WERI-Rb-1 (cell line): ENCODE data around the gene FCF1.

Experiments used
- DNase-seq: peaks from one replicate; pipeline ENCODE4 v3.0.0-alpha.2; 2020
- H3K27ac ChIP-seq: fragments of 250-450 bp; sonication (Bioruptor Pico); 2 replicates; pipeline ENCODE4 v1.5.1; 2020; ENCODE audit warnings: mild to moderate bottlenecking, moderate library complexity
- H3K27me3 ChIP-seq: fragments of 250-450 bp; sonication (Bioruptor Pico); 2 replicates; pipeline ENCODE4 v1.5.1; 2021; ENCODE audit warnings: mild to moderate bottlenecking, low read depth, moderate library complexity; ENCODE audit not compliant: insufficient read depth, severe bottlenecking
- H3K36me3 ChIP-seq: fragments of 250-450 bp; sonication (Bioruptor Pico); 2 replicates; pipeline ENCODE4 v1.5.1; 2020; ENCODE audit warnings: mild to moderate bottlenecking, moderate library complexity
- H3K4me3 ChIP-seq: 2 replicates; pipeline ENCODE4 v1.5.1; 2011; ENCODE audit warnings: low read depth, mild to moderate bottlenecking, control low read depth, low read length
- H3K9me3 ChIP-seq: fragments of 250-450 bp; sonication (Bioruptor Pico); 2 replicates; pipeline ENCODE4 v1.5.1; 2021; ENCODE audit warnings: mild to moderate bottlenecking, moderate library complexity; ENCODE audit not compliant: severe bottlenecking
- TF ChIP-seq, protein P1 (sequence below): IDR thresholded peaks from 2 replicates; pipeline ENCODE4 v1.5.1; 2011; ENCODE audit warnings: low read depth, mild to moderate bottlenecking, control low read depth, inconsistent platforms, low read length

Gene FCF1

GRCh38 chr14:74669846-74670245 is 43.1 kb upstream of the FCF1 start:
- H3K4me3 ChIP-seq, result no peak overlapping the region
- H3K9me3 ChIP-seq, result no peaks in the 10 kb centered on the region
- peaks cover 69% of the 10 kb centered on the region for H3K36me3 ChIP-seq
- no peaks in the 10 kb centered on the region for H3K27me3 ChIP-seq
- DNase-seq, result no peak
- H3K27ac ChIP-seq, result no peak overlapping the region
- TF ChIP-seq, protein P1, sequence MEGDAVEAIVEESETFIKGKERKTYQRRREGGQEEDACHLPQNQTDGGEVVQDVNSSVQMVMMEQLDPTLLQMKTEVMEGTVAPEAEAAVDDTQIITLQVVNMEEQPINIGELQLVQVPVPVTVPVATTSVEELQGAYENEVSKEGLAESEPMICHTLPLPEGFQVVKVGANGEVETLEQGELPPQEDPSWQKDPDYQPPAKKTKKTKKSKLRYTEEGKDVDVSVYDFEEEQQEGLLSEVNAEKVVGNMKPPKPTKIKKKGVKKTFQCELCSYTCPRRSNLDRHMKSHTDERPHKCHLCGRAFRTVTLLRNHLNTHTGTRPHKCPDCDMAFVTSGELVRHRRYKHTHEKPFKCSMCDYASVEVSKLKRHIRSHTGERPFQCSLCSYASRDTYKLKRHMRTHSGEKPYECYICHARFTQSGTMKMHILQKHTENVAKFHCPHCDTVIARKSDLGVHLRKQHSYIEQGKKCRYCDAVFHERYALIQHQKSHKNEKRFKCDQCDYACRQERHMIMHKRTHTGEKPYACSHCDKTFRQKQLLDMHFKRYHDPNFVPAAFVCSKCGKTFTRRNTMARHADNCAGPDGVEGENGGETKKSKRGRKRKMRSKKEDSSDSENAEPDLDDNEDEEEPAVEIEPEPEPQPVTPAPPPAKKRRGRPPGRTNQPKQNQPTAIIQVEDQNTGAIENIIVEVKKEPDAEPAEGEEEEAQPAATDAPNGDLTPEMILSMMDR, result no peak

DNA sequence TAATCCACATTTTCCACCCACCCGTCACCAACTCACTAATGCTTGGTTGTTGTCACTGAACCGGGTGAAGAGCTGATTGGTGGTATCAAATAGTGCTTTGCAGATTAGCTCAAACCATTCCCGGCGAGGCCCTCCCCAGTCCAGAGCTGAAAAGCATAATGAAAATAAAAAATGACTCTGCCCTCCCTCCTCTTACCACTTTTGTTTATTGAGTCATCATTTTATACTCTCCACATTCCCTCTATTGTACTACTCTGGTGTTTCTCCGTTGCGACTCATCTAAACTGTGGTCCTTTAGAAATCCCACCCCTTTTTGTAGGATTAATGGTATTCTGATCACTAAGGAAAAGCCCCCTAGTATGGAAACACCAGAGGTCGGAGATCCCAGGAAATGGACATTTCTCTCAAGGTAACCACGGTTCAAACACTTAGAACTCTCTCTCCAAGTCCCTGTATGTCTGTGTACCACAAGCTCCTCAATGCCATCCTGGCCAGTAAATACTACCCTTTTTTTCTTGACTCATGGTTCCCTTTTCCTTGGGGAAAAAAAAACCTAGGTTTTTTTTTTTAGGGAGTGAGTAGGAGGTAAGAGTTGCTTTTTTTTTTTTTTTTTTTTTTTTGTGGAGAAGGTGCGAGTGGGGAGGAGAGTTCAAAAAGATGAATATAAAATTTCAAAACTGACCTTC is 42.1 kb upstream of the FCF1 start:
- Histone ChIP-seq H3K27me3 (no peaks in the 10 kb centered on the region), H3K27ac (no peak overlapping the region), H3K4me3 (no peak overlapping the region), H3K9me3 (no peaks in the 10 kb centered on the region), H3K36me3 (peaks cover 77% of the 10 kb centered on the region)
- TF ChIP-seq, protein P1, result no peak
- DNase-seq, result no peak

DNA sequence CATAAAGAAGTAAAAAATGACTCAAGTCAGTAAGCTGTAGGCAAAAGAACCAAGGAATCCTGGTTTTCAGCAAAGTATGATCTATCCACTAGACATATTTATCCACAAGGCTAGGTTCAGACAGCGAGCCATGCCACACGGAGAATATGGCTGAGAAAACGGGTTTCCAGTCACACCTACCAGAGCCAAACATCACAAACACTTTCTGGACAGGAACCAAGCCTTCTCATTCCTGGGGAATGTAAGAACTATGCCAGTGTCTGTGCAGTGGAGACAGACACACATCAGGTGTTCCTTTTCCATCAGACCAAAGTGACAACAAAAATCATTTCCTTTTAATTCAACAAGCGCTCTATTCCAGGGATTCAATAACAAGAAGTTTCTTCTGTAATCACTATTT is 41.2 kb upstream of the FCF1 start:
- no peak overlapping the region for H3K27ac ChIP-seq
- no peaks in the 10 kb centered on the region for H3K27me3 ChIP-seq
- no peaks in the 10 kb centered on the region for H3K9me3 ChIP-seq
- peaks cover 81% of the 10 kb centered on the region for H3K36me3 ChIP-seq
- DNase-seq, result no peak
- TF ChIP-seq, protein P1, result no peak
- no peak overlapping the region for H3K4me3 ChIP-seq

GRCh38 chr14:74673768-74674167 is 39.2 kb upstream of the FCF1 start:
- H3K36me3 ChIP-seq, result peaks cover 62% of the 10 kb centered on the region
- H3K27ac ChIP-seq, result no peak overlapping the region
- H3K27me3 ChIP-seq, result no peaks in the 10 kb centered on the region
- DNase-seq, result no peak
- H3K4me3 ChIP-seq, result no peak overlapping the region
- TF ChIP-seq, protein P1, result no peak
- no peaks in the 10 kb centered on the region for H3K9me3 ChIP-seq

DNA sequence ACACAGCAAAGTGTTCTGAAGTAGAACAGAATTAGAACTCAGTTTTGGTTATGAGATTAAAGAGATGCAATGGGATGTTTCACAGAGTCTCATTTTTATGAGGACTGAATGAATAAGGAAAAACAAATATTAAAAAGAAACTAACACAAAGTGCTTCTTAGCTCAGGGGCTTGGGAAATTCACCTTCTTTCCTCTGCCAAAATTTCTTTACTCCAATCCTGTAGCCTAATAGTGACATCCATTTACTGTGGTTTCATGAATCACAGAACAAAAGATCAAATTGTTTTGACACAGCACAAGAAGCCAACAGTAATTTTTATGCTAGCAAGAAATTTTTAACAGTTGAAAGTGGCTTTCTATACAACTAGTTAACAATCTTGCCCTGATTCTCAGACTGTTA is 37.7 kb upstream of the FCF1 start:
- Histone ChIP-seq H3K36me3 (peaks cover 51% of the 10 kb centered on the region), H3K27ac (no peak overlapping the region), H3K9me3 (no peaks in the 10 kb centered on the region), H3K27me3 (no peaks in the 10 kb centered on the region), H3K4me3 (no peak overlapping the region)
- TF ChIP-seq, protein P1, result no peak
- DNase-seq, result no peak
